Memory B cell (primary cell): Measurements from ENCODE around the gene PHLDB2.

Source experiments
- ATAC-seq: fragments of 150-1000 bp; cut with Tn5 transposase; 2 replicates; pipeline ENCODE4 v1.10.0; 2021; ENCODE audit warnings: low read depth, mild to moderate bottlenecking, moderate library complexity
- DNase-seq, 2 donors: peaks; one replicate each; pipeline ENCODE4 v3.0.0; 2022; ENCODE audit warnings: low spot score in 2 of 2
- H3K27ac Mint-ChIP-seq: one replicate; pipeline ENCODE4 v1.8.0; 2022; ENCODE audit warnings: mild to moderate bottlenecking, moderate library complexity, mixed read lengths
- H3K27me3 Mint-ChIP-seq: one replicate; pipeline ENCODE4 v1.8.0; 2022; ENCODE audit warnings: mixed read lengths
- H3K36me3 Mint-ChIP-seq: one replicate; pipeline ENCODE4 v1.8.0; 2022; ENCODE audit warnings: mild to moderate bottlenecking, mixed read lengths
- H3K4me1 Mint-ChIP-seq: one replicate; pipeline ENCODE4 v1.8.0; 2022; ENCODE audit warnings: mixed read lengths
- H3K4me3 Mint-ChIP-seq: one replicate; pipeline ENCODE4 v1.8.0; 2022; ENCODE audit warnings: mild to moderate bottlenecking, moderate library complexity, mixed read lengths
- H3K9me3 Mint-ChIP-seq: one replicate; pipeline ENCODE4 v1.8.0; 2022; ENCODE audit warnings: mixed read lengths

Gene PHLDB2

DNA sequence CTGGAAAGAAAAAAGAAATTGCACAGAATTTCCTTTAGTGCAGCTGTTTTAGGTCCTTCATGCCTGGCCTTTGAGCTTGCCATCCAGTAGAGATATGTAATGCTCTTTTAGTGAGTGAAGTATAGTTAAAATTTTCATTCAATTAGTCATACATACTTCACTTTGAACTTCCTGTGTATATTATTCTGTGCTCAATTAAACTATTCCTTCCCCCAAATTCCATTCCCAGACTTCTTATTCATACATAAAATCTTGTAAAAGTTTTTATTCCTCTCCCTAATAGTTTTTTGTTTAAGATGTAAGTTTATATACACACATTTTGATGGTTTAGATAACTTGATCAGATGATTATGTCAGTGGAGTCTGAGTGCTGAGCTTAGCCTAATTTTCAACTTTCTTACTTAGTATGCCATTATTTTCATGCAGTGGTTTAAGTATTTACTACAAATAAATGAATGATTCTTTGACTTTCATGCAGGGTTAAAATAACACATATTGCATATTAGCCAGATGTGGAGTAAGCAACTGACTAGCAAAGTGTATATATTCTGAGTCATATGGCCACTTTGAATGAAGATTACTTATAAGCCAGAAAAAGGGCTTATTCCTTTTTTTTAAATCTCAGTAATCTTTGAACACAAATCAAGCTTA, 77.3 kb downstream of the PHLDB2 start:
- Mint-ChIP-seq H3K4me3 (no peak overlapping the region), H3K9me3 (no peaks in the 10 kb centered on the region), H3K4me1 (no peaks in the 10 kb centered on the region), H3K27ac (no peak overlapping the region), H3K36me3 (peaks cover 2% of the 10 kb centered on the region), H3K27me3 (no peaks in the 10 kb centered on the region)
- no peak for ATAC-seq
- DNase-seq = no peak

DNA sequence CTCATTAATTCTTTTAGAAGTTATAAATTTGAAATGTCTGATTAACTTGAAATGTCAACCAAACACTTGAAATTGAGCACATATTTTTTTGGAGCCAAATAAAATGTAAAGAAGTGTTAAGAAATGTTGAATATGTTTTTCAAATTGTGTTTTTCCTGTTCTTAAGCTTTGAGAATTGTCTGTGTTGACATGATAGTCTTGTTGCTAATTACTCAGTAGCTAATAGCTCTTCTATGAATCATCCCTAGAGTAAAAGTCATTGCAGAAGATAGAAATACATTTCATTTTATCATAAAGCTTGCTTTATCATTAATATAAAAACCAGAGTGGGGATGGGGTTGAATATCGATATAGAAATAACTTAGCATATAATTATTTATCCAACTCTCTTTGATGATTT, 77.9 kb downstream of the PHLDB2 start:
- no peak overlapping the region for H3K27ac Mint-ChIP-seq
- H3K4me1 Mint-ChIP-seq = no peaks in the 10 kb centered on the region
- H3K27me3 Mint-ChIP-seq = no peaks in the 10 kb centered on the region
- ATAC-seq = no peak
- H3K9me3 Mint-ChIP-seq = no peaks in the 10 kb centered on the region
- no peak for DNase-seq
- no peak overlapping the region for H3K4me3 Mint-ChIP-seq
- H3K36me3 Mint-ChIP-seq = peaks cover 3% of the 10 kb centered on the region

DNA sequence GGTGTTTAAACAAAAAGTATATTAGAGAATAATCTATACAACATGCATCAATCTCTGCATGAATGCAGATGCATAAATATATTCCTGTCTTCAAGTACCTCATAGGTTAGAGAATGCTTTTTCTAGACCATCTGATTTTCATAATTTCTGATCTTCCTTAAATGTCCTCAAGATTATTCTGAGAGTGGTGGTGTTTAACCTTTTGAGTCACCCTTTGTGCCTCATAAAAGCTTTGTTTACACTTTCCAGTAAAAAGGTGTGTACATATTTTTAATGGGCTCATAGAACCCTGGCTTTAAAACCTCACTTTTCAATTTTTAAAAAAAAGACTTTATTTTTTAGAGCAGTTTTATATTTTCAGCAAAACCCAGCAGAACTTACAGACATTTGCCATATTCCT, 78.8 kb downstream of the PHLDB2 start:
- Mint-ChIP-seq H3K9me3 (no peaks in the 10 kb centered on the region), H3K4me1 (no peaks in the 10 kb centered on the region), H3K27ac (no peak overlapping the region), H3K27me3 (no peaks in the 10 kb centered on the region), H3K4me3 (no peak overlapping the region), H3K36me3 (peaks cover 3% of the 10 kb centered on the region)
- DNase-seq (no peak), ATAC-seq (no peak)

DNA sequence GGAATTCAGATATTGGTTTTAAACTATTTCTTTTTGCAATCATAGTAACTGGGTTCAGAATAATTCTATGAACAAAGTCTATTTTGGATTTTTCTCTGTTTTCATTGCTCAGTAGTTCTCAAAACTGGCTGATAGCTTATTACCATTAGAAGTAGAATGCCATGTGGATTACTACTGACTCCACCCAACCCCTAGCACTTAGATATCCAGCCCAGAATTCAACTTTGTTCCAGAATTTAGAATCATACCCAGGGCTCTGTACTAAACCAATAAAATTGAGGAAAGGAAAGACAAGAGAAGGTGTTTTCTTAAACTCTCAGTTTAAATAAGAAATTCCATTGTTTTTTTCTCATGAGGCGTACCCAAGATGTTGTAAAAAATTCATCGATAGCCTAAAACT, 80.8 kb downstream of the PHLDB2 start:
- peaks cover 3% of the 10 kb centered on the region for H3K36me3 Mint-ChIP-seq
- no peaks in the 10 kb centered on the region for H3K27me3 Mint-ChIP-seq
- ATAC-seq (no peak), DNase-seq (no peak)
- H3K9me3 Mint-ChIP-seq = no peaks in the 10 kb centered on the region
- H3K27ac Mint-ChIP-seq = no peak overlapping the region
- H3K4me1 Mint-ChIP-seq = no peaks in the 10 kb centered on the region
- H3K4me3 Mint-ChIP-seq = no peak overlapping the region

DNA sequence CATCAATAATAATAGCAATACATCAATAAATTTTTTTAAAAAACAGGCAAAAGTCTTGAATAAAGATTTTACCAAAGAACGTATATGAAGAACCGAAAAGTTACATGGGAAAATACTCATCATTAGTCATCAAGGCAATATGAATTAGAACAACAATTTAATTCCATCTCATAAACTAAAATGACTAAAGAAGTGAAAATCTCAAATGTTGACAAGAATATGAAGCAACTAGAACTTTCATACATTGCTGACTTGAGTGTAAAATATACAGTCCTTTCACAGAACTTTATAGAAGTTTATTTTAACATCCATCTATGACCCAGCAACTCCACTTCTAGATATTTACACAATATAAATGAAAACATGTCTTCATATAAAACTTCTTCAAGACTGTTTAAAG, 84.5 kb downstream of the PHLDB2 start:
- H3K4me1 Mint-ChIP-seq = no peaks in the 10 kb centered on the region
- no peak for DNase-seq

DNA sequence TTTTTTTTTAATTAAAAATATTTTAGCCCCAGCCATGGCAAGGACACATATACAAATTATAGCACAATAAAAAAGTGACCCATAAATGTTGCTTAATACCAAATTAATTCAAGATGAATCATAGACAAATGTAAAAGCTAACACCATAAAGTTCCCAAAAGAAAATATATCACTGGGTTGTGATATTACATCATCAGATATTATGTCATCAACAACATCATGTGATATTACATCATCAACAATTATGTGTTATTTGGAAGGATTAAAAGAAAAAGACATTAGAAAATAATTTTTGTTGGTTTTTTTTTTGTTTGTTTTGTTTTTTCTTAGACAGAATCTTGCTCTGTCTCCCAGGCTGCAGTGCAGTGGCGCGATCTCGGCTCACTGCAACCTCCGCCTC, 85.3 kb downstream of the PHLDB2 start:
- DNase-seq (no peak), ATAC-seq (no peak)
- no peak overlapping the region for H3K4me3 Mint-ChIP-seq
- no peaks in the 10 kb centered on the region for H3K9me3 Mint-ChIP-seq
- no peak overlapping the region for H3K27ac Mint-ChIP-seq
- no peaks in the 10 kb centered on the region for H3K4me1 Mint-ChIP-seq
- peaks cover 3% of the 10 kb centered on the region for H3K36me3 Mint-ChIP-seq
- peaks cover 5% of the 10 kb centered on the region for H3K27me3 Mint-ChIP-seq

More for the DNA sequence above, 84.5 kb downstream of the PHLDB2 start:
- Mint-ChIP-seq H3K27ac (no peak overlapping the region), H3K27me3 (peaks cover 4% of the 10 kb centered on the region), H3K4me3 (no peak overlapping the region), H3K36me3 (peaks cover 3% of the 10 kb centered on the region), H3K9me3 (no peaks in the 10 kb centered on the region)
- no peak for ATAC-seq

DNA sequence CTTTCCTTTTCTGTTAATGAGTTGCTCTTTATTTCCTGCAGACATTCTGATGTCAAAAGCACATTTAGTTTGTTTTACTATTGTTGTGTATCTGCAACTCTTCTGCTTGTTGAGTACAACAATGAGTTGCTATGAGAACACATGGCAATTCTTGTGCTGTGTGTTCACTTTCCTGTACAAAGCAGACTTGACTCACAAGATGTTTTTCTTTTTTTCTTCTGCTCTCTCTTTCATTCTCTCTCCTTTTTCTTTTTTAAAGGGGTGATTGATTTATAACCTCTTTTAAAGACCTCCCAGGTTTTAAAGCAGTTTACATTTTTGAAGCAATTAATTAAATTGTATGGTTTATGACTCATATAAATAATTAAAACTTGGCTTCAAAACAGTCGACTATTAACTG, 88.2 kb downstream of the PHLDB2 start:
- Mint-ChIP-seq H3K27ac (no peak overlapping the region), H3K4me1 (no peaks in the 10 kb centered on the region), H3K9me3 (no peaks in the 10 kb centered on the region), H3K4me3 (no peak overlapping the region), H3K36me3 (no peaks in the 10 kb centered on the region), H3K27me3 (peaks cover 8% of the 10 kb centered on the region)
- ATAC-seq = no peak
- DNase-seq = no peak

DNA sequence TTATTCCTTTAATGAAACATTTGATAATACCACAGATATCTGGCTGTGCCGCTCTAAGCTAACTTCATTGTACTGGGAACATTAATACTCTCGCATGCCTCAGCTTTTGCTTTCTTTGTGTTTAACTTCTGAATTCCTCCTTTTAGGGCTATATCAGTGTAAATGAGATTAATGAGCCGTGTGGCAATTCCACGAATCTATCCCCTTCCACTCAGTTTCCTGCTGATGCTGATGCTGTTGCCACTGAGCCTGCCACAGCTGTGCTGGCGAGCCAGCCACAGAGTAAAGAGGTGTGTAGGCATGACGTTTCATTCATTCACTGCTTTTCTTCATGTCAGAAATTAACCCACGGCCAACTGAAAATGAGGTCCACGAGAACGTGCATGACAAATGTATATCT, 89.7 kb downstream of the PHLDB2 start:
- no peak overlapping the region for H3K4me3 Mint-ChIP-seq

DNA sequence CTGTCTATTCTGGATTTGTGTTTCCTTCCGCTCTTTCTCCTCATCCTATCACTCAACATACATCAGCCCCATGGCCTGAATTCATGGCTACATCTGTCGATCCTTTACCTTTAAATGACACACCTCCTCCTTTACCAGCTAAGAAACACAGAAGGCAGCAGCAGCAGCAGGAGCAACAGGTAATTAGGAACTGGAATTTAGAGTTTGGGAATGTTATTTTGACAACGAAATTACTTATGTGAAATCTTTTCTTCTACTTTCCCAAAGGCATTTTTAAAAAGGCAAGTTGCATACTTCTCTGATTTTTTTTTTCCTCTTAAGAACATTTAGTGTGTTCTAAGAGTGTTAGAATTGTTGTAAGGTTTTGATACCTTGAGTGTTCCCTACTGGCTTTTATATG, 90.6 kb downstream of the PHLDB2 start:
- H3K27me3 Mint-ChIP-seq = peaks cover 8% of the 10 kb centered on the region
- no peak for DNase-seq
- no peak overlapping the region for H3K4me3 Mint-ChIP-seq
- H3K4me1 Mint-ChIP-seq = no peaks in the 10 kb centered on the region
- no peaks in the 10 kb centered on the region for H3K9me3 Mint-ChIP-seq
- ATAC-seq = no peak
- no peaks in the 10 kb centered on the region for H3K36me3 Mint-ChIP-seq
- no peak overlapping the region for H3K27ac Mint-ChIP-seq

More for the DNA sequence above, 89.7 kb downstream of the PHLDB2 start:
- Mint-ChIP-seq H3K9me3 (no peaks in the 10 kb centered on the region), H3K27ac (no peak overlapping the region), H3K36me3 (no peaks in the 10 kb centered on the region), H3K4me1 (no peaks in the 10 kb centered on the region), H3K27me3 (peaks cover 8% of the 10 kb centered on the region)
- ATAC-seq = no peak
- DNase-seq = no peak

DNA sequence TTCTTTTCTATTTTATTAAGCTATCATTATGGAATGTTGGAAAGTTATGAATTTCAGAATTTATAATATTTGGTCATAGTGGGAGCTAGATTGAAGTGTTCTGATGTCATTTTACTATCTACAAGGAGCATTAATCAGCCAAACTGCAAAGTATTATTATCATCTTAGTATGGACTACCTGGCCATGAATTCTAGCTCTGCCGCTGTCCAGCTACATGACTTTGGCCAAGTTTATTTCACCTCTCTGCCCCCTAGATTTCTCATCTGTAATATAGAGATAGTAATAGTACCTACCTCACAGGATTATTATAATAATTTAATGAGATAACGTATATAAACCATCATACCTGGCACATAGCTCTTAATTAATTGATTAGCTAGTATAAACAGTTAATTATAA, 92.0 kb downstream of the PHLDB2 start:
- DNase-seq (no peak), ATAC-seq (no peak)
- H3K27me3 Mint-ChIP-seq = peaks cover 8% of the 10 kb centered on the region
- no peaks in the 10 kb centered on the region for H3K9me3 Mint-ChIP-seq
- H3K27ac Mint-ChIP-seq = no peak overlapping the region
- no peak overlapping the region for H3K4me3 Mint-ChIP-seq
- H3K36me3 Mint-ChIP-seq = no peaks in the 10 kb centered on the region
- no peaks in the 10 kb centered on the region for H3K4me1 Mint-ChIP-seq

DNA sequence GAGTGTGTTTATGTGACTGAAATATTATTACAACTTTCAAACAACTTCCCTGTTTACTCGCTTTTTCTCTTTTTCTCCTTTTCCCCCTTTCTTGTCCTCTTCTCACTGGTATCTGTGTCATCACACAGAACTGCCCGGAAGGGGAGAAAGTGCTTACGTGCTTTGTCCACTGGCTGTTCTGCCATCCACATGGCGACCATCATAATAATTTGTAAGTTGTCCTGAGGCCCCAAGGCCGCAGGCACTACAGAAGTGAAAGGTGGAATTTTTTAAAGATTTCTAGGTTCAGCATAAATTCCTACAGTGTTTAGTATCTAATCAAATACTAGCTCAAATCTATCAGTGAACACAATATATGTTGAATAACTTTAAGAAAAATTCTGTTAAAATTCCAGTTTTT, 93.0 kb downstream of the PHLDB2 start:
- no peaks in the 10 kb centered on the region for H3K9me3 Mint-ChIP-seq
- no peaks in the 10 kb centered on the region for H3K36me3 Mint-ChIP-seq
- H3K4me1 Mint-ChIP-seq = no peaks in the 10 kb centered on the region
- H3K27me3 Mint-ChIP-seq = peaks cover 4% of the 10 kb centered on the region
- DNase-seq = no peak
- no peak overlapping the region for H3K27ac Mint-ChIP-seq
- ATAC-seq = no peak
- H3K4me3 Mint-ChIP-seq = no peak overlapping the region

DNA sequence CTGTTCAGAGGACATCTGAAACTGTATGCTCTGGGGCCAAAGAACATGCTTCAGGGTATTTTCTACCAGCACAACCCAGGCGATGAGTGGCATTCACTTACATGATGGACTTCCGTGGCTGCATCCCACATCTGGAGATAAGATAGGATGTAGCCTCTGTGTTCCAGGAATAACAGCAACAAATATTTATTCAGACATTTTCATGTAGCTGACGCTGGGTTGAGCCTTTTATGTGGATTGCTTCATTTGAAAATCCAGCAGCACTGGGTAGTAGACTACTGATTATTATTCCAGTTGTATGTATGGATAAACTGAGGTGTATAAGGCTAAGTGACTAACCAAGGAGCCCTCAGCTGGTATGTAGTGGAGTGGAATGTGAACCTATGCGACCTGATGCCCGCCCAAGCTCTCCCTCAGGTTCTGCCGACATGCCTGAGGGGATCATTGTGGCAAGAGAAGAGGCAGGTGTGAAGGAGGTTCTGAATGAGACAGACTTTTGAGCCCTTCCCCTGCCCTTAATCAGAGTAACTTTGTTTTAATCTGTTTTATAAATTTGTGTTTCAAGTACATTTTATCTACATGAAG, 93.9 kb downstream of the PHLDB2 start:
- Mint-ChIP-seq H3K9me3 (no peaks in the 10 kb centered on the region), H3K27ac (no peak overlapping the region), H3K27me3 (peaks cover 4% of the 10 kb centered on the region), H3K36me3 (no peaks in the 10 kb centered on the region), H3K4me3 (no peak overlapping the region), H3K4me1 (no peaks in the 10 kb centered on the region)
- no peak for DNase-seq
- ATAC-seq = no peak

DNA sequence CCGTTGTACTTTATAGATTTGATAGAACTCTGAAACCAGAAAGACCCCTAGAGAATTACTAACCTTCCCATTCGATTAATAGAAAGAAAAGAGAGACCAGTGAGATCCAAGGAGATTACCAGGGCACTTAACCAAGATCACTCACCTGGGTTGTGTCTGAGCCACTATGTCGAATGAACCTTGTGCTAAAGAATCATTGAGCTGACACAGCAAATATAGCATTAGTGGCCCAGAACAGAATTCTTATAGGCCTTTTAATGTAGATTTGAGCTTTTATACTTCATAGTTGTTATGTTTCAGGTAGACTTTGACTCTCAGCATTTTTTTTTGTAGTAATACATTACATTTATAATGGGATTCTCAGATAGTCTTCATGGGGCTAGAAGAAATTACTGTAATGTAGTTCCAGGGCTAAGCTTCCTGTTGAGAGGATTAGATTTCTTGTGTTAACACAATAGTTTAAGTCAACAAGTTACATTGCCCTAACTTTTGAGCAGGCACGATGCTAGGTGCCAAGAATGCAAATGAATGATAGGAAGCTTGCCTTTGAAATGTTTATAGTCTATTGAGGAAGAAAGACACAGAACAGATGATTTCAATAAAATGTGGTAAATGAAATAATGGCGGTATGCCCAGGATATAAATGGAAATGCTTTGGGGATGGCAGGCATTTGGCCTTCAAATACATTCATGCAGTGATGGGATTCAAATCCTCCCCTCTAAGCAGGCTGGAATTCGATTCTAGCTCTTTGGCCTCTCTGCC, 95.3 kb downstream of the PHLDB2 start:
- Mint-ChIP-seq H3K27me3 (peaks cover 2% of the 10 kb centered on the region), H3K27ac (no peak overlapping the region), H3K4me3 (no peak overlapping the region), H3K36me3 (no peaks in the 10 kb centered on the region), H3K4me1 (no peaks in the 10 kb centered on the region), H3K9me3 (no peaks in the 10 kb centered on the region)
- DNase-seq = no peak
- ATAC-seq = no peak

DNA sequence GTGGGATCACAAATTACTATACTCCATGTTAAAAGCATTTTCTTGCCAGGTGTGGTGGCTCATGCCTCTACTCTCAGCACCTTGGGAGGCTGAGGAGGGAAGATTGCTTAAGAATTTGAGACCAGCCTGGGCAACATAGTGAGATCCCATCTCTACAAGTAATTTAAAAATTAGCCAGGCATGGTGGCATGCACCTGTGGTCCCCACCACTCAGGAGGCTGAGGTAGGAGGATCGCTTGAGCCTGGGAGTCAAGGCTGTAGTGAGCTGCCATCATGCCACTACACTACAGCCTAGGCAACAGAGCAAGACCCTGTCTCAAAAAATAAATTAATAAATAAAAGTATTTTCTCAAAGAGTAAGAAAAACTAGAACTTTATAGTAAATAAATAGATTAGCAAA, 96.8 kb downstream of the PHLDB2 start:
- Mint-ChIP-seq H3K4me1 (no peaks in the 10 kb centered on the region), H3K4me3 (no peak overlapping the region), H3K9me3 (no peaks in the 10 kb centered on the region), H3K27me3 (no peaks in the 10 kb centered on the region), H3K27ac (no peak overlapping the region), H3K36me3 (no peaks in the 10 kb centered on the region)
- no peak for DNase-seq
- no peak for ATAC-seq

DNA sequence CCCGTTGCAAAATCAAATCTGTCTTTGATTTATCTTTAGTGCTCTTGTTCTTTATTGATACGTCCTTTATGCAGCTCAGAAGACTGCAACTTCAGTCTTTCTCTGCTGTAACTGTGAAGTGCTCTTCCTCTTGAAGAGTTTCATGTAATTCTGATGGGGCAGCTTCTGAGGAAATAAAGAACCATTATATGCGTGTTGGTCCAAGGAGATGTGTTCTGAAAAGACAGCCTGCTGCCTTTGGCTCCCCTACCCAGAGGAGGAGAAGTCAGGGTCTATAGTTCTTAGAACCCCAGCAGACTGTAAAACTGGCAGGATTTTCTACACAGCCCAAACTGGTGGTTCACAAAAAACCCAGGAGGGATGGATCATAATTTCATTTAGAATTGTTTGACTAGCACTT, 97.4 kb downstream of the PHLDB2 start:
- ATAC-seq (no peak), DNase-seq (no peak)
- no peaks in the 10 kb centered on the region for H3K36me3 Mint-ChIP-seq
- no peak overlapping the region for H3K4me3 Mint-ChIP-seq
- no peak overlapping the region for H3K27ac Mint-ChIP-seq
- H3K9me3 Mint-ChIP-seq = no peaks in the 10 kb centered on the region
- H3K27me3 Mint-ChIP-seq = no peaks in the 10 kb centered on the region
- no peaks in the 10 kb centered on the region for H3K4me1 Mint-ChIP-seq
